Caco-2 (cell line): ENCODE data around the gene SH3BP4. TPM values are rescaled to one million over a fixed set of nuclear protein-coding genes. Genes with fewer than 3 reads are reported as not detected.

Source experiments
- BruUV-seq: library from RNA; stranded (reverse); fragments of 400-500 nt; replicated peaks from 2 replicates; lab custom pipeline; 2021; lab: Mats Ljungman, UMichigan
- CTCF ChIA-PET: fragments of 300-600 bp; sonication (Branson Sonifier 250); formaldehyde crosslinking; loops from one replicate; lab custom pipeline; 2022; ENCODE audit warnings: antibody characterized with exemption; lab: Charles Lee
- POLR2A ChIA-PET: fragments of 300-600 bp; sonication (Branson Sonifier 250); formaldehyde crosslinking; loops from one replicate; lab custom pipeline; 2022; ENCODE audit warnings: antibody characterized with exemption; lab: Charles Lee
- DNase-seq, 2 experiments: peaks; one replicate each; pipeline versions ENCODE4 v3.0.0 to v3.0.0-alpha.2; 2020 to 2022
- H3K27me3 ChIP-seq: replicated peaks from 2 replicates; pipeline ENCODE4 v1.6.0; 2011; ENCODE audit warnings: low read length; ENCODE audit not compliant: control insufficient read depth, insufficient read depth
- H3K36me3 ChIP-seq: 2 replicates; pipeline ENCODE4 v1.5.1; 2011; ENCODE audit warnings: low read length; ENCODE audit not compliant: control insufficient read depth, insufficient read depth
- H3K4me1 ChIP-seq: fragments of 250-450 bp; sonication (Bioruptor Pico); 2 replicates; pipeline ENCODE4 v1.5.1; 2020; ENCODE audit warnings: mild to moderate bottlenecking
- H3K4me3 ChIP-seq: 2 replicates; pipeline ENCODE4 v1.5.1; 2011; ENCODE audit warnings: low read depth, mild to moderate bottlenecking, control low read depth, low read length
- H3K9me3 ChIP-seq: fragments of 250-450 bp; sonication (Bioruptor Pico); 2 replicates; pipeline ENCODE4 v1.5.1; 2020; ENCODE audit warnings: mild to moderate bottlenecking, moderate library complexity
- H3K27ac Mint-ChIP-seq: one replicate; pipeline ENCODE4 v1.8.0; 2022; ENCODE audit warnings: mixed read lengths; ENCODE audit not compliant: unreplicated experiment
- H3K27me3 Mint-ChIP-seq: one replicate; pipeline ENCODE4 v1.8.0; 2022; ENCODE audit warnings: mixed read lengths; ENCODE audit not compliant: insufficient read depth, unreplicated experiment
- H3K36me3 Mint-ChIP-seq: one replicate; pipeline ENCODE4 v1.8.0; 2022; ENCODE audit warnings: mild to moderate bottlenecking, mixed read lengths; ENCODE audit not compliant: insufficient read depth, unreplicated experiment
- H3K4me1 Mint-ChIP-seq: one replicate; pipeline ENCODE4 v1.8.0; 2022; ENCODE audit warnings: low read depth, mixed read lengths; ENCODE audit not compliant: unreplicated experiment
- H3K4me3 Mint-ChIP-seq: one replicate; pipeline ENCODE4 v1.8.0; 2022; ENCODE audit warnings: mild to moderate bottlenecking, moderate library complexity, mixed read lengths; ENCODE audit not compliant: unreplicated experiment
- H3K9me3 Mint-ChIP-seq: one replicate; pipeline ENCODE4 v1.8.0; 2022; ENCODE audit warnings: mixed read lengths; ENCODE audit not compliant: unreplicated experiment
- CTCF ChIP-seq, 2 experiments: fragments of 200-600 bp in 1 of 2; IDR thresholded peaks; 1 replicate in 1 of 2; 2 replicates in 1 of 2; pipeline versions ENCODE4 v1.5.1 to v1.8.0; 2011 to 2022; ENCODE audit warnings: antibody characterized with exemption in 1 of 2, control low read depth in 1 of 2, inconsistent platforms in 1 of 2, low read depth in 1 of 2, low read length in 1 of 2, mild to moderate bottlenecking in 1 of 2, moderate library complexity in 1 of 2; ENCODE audit not compliant: insufficient read depth in 1 of 2, severe bottlenecking in 1 of 2, unreplicated experiment in 1 of 2
- intact Hi-C: fragments of 100-400 bp; cut with micrococcal nuclease; formaldehyde crosslinking; loops from one replicate; pipeline ENCODE4 v1.10.0; 2022; ENCODE audit not compliant: unreplicated experiment
- total RNA-seq: library from RNA; stranded (reverse); gene quantifications from 2 replicates; pipeline ENCODE4 v1.2.3, GENCODE V29; 2022

The SH3BP4 gene
- total RNA-seq, 1 experiment from 2014 or later: 29.9 TPM

DNA sequence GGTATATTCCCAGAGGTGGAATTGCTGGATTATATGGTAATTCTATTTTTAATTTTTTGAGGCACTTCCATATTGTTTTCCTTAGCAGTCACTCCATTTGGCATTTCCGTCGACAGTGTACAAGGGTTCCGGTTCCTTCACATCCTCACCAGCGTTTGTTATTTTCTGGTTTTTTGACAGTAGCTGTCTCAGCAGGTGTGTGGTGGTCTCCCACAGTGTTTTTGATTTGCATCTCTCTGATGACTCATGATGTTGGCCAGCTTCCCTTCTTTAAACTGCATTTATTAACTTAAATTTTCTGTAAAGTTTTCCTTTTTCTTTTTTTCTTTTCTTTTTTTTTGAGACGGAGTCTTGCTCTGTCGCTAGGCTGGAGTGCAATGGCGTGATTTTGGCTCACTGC lies 19.7 kb downstream of the SH3BP4 start:
- Mint-ChIP-seq H3K4me3 (no peak overlapping the region), H3K9me3 (no peaks in the 10 kb centered on the region), H3K4me1 (peaks cover 17% of the 10 kb centered on the region), H3K36me3 (peaks cover 15% of the 10 kb centered on the region), H3K27ac (no peak overlapping the region), H3K27me3 (no peaks in the 10 kb centered on the region)
- H3K9me3 ChIP-seq: no peaks in the 10 kb centered on the region
- H3K4me1 ChIP-seq: no peaks in the 10 kb centered on the region; the same call in 1 of the 2 replicates
- no TSS peak for BruUV-seq
- no peak overlapping the region for H3K4me3 ChIP-seq
- ChIA-PET CTCF (no interaction called here), POLR2A (no interaction called here)
- intact Hi-C loops: no loop called here
- no peak for DNase-seq
- no peak for TF ChIP-seq CTCF (IDR thresholded peaks at IDR 0.05; ENCODE audit: insufficient read depth in 1 of 2, low read depth in 1 of 2, low read length in 1 of 2, severe bottlenecking in 1 of 2, unreplicated experiment in 1 of 2)
- H3K36me3 ChIP-seq: no peaks in the 10 kb centered on the region; the same call in 1 of the 2 replicates
- no peaks in the 10 kb centered on the region for H3K27me3 ChIP-seq

DNA sequence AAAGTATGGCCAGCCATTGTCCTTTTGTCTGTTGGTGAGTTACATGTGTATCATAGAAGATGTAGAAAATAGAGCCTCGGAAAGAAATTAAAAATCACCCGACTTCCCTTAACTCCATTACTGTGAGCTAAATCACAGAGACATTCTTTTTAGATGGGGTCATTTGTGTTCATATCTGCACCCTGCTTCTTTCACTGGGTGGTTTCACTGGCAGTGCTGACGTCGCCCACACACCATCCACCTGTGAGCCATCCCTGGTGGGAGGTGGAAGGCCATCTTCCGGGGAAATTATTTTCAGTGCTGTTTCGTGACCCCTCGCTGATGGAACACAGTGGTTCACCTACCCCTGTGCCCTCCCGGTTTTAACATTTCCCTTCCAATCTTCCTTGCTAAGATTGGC lies 21.2 kb downstream of the SH3BP4 start:
- Mint-ChIP-seq H3K36me3 (peaks cover 15% of the 10 kb centered on the region), H3K4me3 (no peak overlapping the region), H3K27me3 (no peaks in the 10 kb centered on the region), H3K9me3 (no peaks in the 10 kb centered on the region), H3K4me1 (peaks cover 17% of the 10 kb centered on the region), H3K27ac (no peak overlapping the region)
- Histone ChIP-seq H3K36me3 (no peaks in the 10 kb centered on the region; the same call in 1 of the 2 replicates), H3K9me3 (no peaks in the 10 kb centered on the region), H3K4me1 (no peaks in the 10 kb centered on the region; the same call in 1 of the 2 replicates), H3K4me3 (no peak overlapping the region), H3K27me3 (no peaks in the 10 kb centered on the region)
- no peak for TF ChIP-seq CTCF (IDR thresholded peaks at IDR 0.05; ENCODE audit: insufficient read depth in 1 of 2, low read depth in 1 of 2, low read length in 1 of 2, severe bottlenecking in 1 of 2, unreplicated experiment in 1 of 2)
- no peak for DNase-seq
- no TSS peak for BruUV-seq
- ChIA-PET CTCF (no interaction called here), POLR2A (no interaction called here)
- intact Hi-C loops: no loop called here

GRCh38 chr2:234974501-234975385 lies 22.9 kb downstream of the SH3BP4 start:
- TF ChIP-seq CTCF (IDR thresholded peaks at IDR 0.05; ENCODE audit: insufficient read depth in 1 of 2, low read depth in 1 of 2, low read length in 1 of 2, severe bottlenecking in 1 of 2, unreplicated experiment in 1 of 2): no peak
- H3K9me3 ChIP-seq: 0 out of 2 replicates have a peak, but pooled peaks cover 3% of the 10 kb centered on the region
- POLR2A ChIA-PET: no interaction called here
- no peak for DNase-seq
- peaks cover 27% of the 10 kb centered on the region for H3K36me3 Mint-ChIP-seq
- CTCF ChIA-PET: no interaction called here
- H3K4me3 Mint-ChIP-seq: no peak overlapping the region
- H3K4me1 ChIP-seq: no peaks in the 10 kb centered on the region; the same call in none of the 2 replicates
- H3K27me3 Mint-ChIP-seq: no peaks in the 10 kb centered on the region
- BruUV-seq: no TSS peak
- no peaks in the 10 kb centered on the region; the same call in 1 of the 2 replicates for H3K36me3 ChIP-seq
- H3K27ac Mint-ChIP-seq: no peak overlapping the region
- intact Hi-C loops: no loop called here
- H3K4me1 Mint-ChIP-seq: peaks cover 5% of the 10 kb centered on the region
- H3K4me3 ChIP-seq: no peak overlapping the region
- no peaks in the 10 kb centered on the region for H3K9me3 Mint-ChIP-seq
- H3K27me3 ChIP-seq: no peaks in the 10 kb centered on the region
